DND-41 (cell line): Measurements from ENCODE around the gene TAS2R38.

ENCODE experiments used
- ATAC-seq: fragments of 200-7000 bp; cut with Tn5 transposase; 3 replicates; pipeline ENCODE4 v1.9.1; 2021; ENCODE audit warnings: low read depth; ENCODE audit not compliant: insufficient read depth
- DNase-seq: peaks from one replicate; pipeline ENCODE4 v3.0.0-alpha.2; 2020
- H2AFZ ChIP-seq: 2 replicates; pipeline ENCODE4 v1.6.0; 2012; ENCODE audit warnings: low read depth, low read length
- H3K27ac ChIP-seq: 2 replicates; pipeline ENCODE4 v1.5.1; 2012; ENCODE audit warnings: low read length, inconsistent platforms
- H3K27me3 ChIP-seq: fragments of 200-600 bp; sonication (generic); 2 replicates; pipeline ENCODE4 v1.6.0; 2012; ENCODE audit warnings: low read length, mild to moderate bottlenecking, inconsistent platforms; ENCODE audit not compliant: insufficient read depth, poor library complexity
- H3K36me3 ChIP-seq: 2 replicates; pipeline ENCODE4 v1.5.1; 2012; ENCODE audit warnings: low read length, inconsistent platforms; ENCODE audit not compliant: insufficient read depth
- H3K4me1 ChIP-seq: 2 replicates; pipeline ENCODE4 v1.5.1; 2012; ENCODE audit warnings: mild to moderate bottlenecking, low read length; ENCODE audit not compliant: insufficient read depth
- H3K4me2 ChIP-seq: 2 replicates; pipeline ENCODE4 v1.6.0; 2012; ENCODE audit warnings: mild to moderate bottlenecking, moderate library complexity, low read length, inconsistent platforms; ENCODE audit not compliant: insufficient read depth
- H3K4me3 ChIP-seq, 2 experiments: fragments of 200-600 bp in 1 of 2; shearing (Covaris generic) in 1 of 2; 2 replicates each; pipeline ENCODE4 v1.5.1; 2012 to 2016; ENCODE audit warnings: inconsistent platforms in 2 of 2, low read length in 2 of 2, mild to moderate bottlenecking in 2 of 2, low read depth in 1 of 2, moderate library complexity in 1 of 2
- H3K79me2 ChIP-seq: 2 replicates; pipeline ENCODE4 v1.6.0; 2012; ENCODE audit warnings: low read length, inconsistent platforms; ENCODE audit not compliant: insufficient read depth
- H3K9ac ChIP-seq: 2 replicates; pipeline ENCODE4 v1.6.0; 2012; ENCODE audit warnings: low read depth, mild to moderate bottlenecking, inconsistent platforms, low read length, moderate library complexity
- H3K9me3 ChIP-seq: 2 replicates; pipeline ENCODE4 v1.5.1; 2012; ENCODE audit warnings: low read length, moderate library complexity, mild to moderate bottlenecking, inconsistent platforms; ENCODE audit not compliant: insufficient read depth, severe bottlenecking
- H4K20me1 ChIP-seq: 2 replicates; pipeline ENCODE4 v1.6.0; 2012; ENCODE audit warnings: low read length; ENCODE audit not compliant: insufficient read depth
- CTCF ChIP-seq: IDR thresholded peaks from 2 replicates; pipeline ENCODE4 v1.5.1; 2012; ENCODE audit warnings: borderline replicate concordance, low read length, moderate library complexity, mild to moderate bottlenecking; ENCODE audit not compliant: poor library complexity, severe bottlenecking; ENCODE audit errors: extremely low read depth
- EZH2 ChIP-seq: IDR thresholded peaks from 3 replicates; pipeline ENCODE4 v1.6.1; 2012; ENCODE audit warnings: borderline replicate concordance, low read depth, mild to moderate bottlenecking, moderate library complexity, low read length, inconsistent platforms; ENCODE audit not compliant: severe bottlenecking

TAS2R38 gene

GRCh38 chr7:141993354-141993753 is 19.8 kb upstream of the TAS2R38 start:
- Histone ChIP-seq H2AFZ (no peak overlapping the region), H4K20me1 (no peaks in the 10 kb centered on the region), H3K4me1 (no peaks in the 10 kb centered on the region), H3K79me2 (no peaks in the 10 kb centered on the region), H3K9ac (no peak overlapping the region), H3K9me3 (no peaks in the 10 kb centered on the region), H3K27me3 (no peaks in the 10 kb centered on the region), H3K4me3 (no peak overlapping the region), H3K36me3 (no peaks in the 10 kb centered on the region), H3K4me2 (no peak overlapping the region), H3K27ac (no peak overlapping the region)
- DNase-seq (no peak), ATAC-seq (no peak)
- TF ChIP-seq EZH2 (no peak), CTCF (no peak)

- H3K4me2 ChIP-seq: no peak overlapping the region
- DNase-seq: no peak
Measured at GRCh38 chr7:141992688-141993087, 19.1 kb upstream of the TAS2R38 start.

GRCh38 chr7:141992156-141992555 is 18.6 kb upstream of the TAS2R38 start:
- no peak for TF ChIP-seq EZH2
- no peak for TF ChIP-seq CTCF
- Histone ChIP-seq H3K36me3 (no peaks in the 10 kb centered on the region), H4K20me1 (no peaks in the 10 kb centered on the region), H3K4me1 (no peaks in the 10 kb centered on the region), H3K27me3 (no peaks in the 10 kb centered on the region), H3K4me3 (no peak overlapping the region), H3K9ac (no peak overlapping the region), H3K79me2 (no peaks in the 10 kb centered on the region), H3K9me3 (no peaks in the 10 kb centered on the region), H2AFZ (no peak overlapping the region), H3K4me2 (no peak overlapping the region), H3K27ac (no peak overlapping the region)
- DNase-seq: no peak
- no peak for ATAC-seq

More at GRCh38 chr7:141992688-141993087, 19.1 kb upstream of the TAS2R38 start:
- no peaks in the 10 kb centered on the region for H3K4me1 ChIP-seq
- no peak overlapping the region for H3K4me3 ChIP-seq
- H2AFZ ChIP-seq: no peak overlapping the region
- TF ChIP-seq EZH2 (no peak), CTCF (no peak)
- no peaks in the 10 kb centered on the region for H3K9me3 ChIP-seq
- H3K27ac ChIP-seq: no peak overlapping the region
- no peaks in the 10 kb centered on the region for H3K27me3 ChIP-seq
- H4K20me1 ChIP-seq: no peaks in the 10 kb centered on the region
- no peak overlapping the region for H3K9ac ChIP-seq
- no peaks in the 10 kb centered on the region for H3K79me2 ChIP-seq
- no peaks in the 10 kb centered on the region for H3K36me3 ChIP-seq
- ATAC-seq: no peak

- Histone ChIP-seq H3K4me3 (no peak overlapping the region), H2AFZ (no peak overlapping the region), H3K4me1 (no peaks in the 10 kb centered on the region), H3K27ac (no peak overlapping the region), H3K4me2 (no peak overlapping the region), H3K9ac (no peak overlapping the region), H3K79me2 (no peaks in the 10 kb centered on the region), H4K20me1 (no peaks in the 10 kb centered on the region), H3K27me3 (no peaks in the 10 kb centered on the region), H3K36me3 (no peaks in the 10 kb centered on the region), H3K9me3 (no peaks in the 10 kb centered on the region)
- no peak for DNase-seq
- no peak for TF ChIP-seq CTCF
- TF ChIP-seq EZH2: no peak
- ATAC-seq: no peak
Measured at GRCh38 chr7:141991140-141991539, 17.6 kb upstream of the TAS2R38 start.
